Cortex of kidney (tissue), 1 donor: ENCODE measurements around the gene APOL1.
"Not testable (repeated sequence)": the region's sequence is repeated elsewhere in the genome, so short reads cannot be mapped to it uniquely, and the experiment has no call there.

Experiments used
- DNase-seq: peaks from one replicate; lab custom pipeline; 2025; lab: John Stamatoyannopoulos, UW

The APOL1 gene

DNA sequence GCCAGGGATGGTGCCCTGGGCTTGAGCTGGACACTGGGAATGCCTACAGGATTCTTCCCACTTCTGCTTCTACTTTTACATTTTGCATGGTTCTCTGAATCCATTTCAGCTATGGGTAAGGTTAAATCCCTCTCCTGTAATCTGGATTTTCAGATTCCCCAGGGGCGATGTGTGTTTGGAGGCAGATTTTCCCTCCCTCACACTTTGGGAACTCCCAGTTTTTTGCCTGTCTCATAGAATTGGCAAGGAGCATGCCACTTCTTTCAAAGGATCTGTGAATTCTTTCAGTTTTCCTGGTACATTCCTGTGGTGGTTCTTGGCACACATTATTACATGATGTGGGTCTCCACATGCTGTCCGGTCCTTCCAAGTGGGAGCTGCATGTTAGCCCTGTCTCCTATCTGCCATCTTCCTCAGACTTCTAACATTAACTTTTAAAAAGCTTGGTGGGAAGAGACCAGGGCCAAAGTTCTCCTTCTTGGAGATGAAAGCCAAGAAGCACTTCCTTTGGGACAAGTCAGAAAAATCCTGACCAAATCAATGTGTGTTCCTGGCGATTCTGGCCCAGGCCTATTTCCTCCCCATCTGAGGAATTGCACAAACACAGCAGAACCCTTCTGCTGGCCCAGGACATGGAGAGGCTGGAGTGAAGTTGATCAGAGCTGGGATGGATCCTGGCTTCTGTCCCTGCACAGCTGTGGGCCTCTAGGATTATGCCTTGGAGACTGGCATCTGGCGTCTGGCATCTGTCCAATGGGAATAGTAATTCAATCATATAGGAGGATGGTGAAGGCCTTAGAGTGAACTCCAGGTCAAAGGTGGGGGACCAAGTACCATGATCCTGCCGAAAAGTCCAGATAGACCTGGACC is 8.2 kb upstream of the APOL1 start:
- DNase-seq, result no peak

DNA sequence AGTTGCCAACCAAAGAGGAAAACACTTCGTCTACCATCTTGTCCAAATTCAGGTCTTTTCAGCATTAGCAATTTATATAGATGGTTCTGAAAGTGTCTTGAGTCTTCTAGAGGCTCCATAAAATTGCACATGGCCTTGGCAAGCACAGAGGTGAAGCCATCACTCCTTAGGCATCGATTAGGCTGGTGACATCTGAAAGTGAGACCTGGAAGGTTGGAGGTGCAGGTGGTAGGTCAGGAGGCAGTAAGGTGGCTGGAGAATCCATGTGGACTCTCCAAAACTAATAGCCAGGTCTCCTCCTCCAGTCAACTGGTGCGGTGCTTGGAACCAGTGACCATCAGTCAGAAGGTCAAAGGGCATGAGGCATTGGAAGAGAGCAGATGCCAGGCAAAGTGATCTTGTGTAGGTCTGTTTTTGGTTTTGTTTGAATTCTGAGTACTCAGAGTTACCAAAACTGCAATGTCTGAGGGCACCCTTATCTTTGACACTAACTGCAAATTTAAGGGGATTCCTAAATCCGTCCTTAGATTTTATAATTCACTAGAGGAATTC is 7.1 kb upstream of the APOL1 start:
- DNase-seq, result no peak

DNA sequence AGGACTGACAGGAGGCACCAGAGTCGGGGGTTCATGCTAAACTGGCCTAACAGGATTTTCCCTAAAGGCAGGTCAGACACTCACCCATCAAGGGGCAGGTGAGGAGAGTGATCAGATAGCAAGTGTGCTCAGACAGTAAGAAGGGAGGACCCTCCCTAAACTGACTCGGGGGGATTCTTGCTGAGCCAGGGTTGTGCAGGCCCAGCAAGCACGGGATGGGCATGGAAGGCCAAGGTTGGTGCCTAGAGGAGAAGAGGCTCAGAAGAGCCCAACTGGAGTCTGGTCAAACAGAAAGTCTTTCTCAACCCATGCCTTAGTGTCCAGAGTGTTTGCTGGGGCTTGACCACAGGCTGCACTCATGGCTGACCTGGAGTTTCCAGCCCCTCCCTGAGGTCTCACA is 6.2 kb upstream of the APOL1 start:
- no peak for DNase-seq

DNA sequence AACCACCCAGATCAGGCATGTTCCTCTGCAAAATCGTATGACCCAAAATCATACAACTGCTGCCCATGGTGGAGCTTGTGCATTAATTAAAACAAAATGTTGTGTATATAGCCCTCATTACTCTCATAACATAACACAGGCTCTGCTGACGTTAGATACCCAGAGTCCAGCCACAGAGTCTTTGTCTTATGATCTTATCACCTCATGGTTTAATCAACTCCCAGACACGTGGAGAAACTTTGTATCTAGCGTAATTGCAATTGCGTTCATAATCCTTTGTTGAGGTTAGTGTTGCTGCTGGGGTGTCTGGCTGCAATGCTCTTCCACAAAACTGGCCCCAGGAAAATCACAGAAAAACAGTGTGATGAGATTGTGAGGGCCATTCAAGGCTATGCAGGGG is 5.0 kb upstream of the APOL1 start:
- no peak for DNase-seq

DNA sequence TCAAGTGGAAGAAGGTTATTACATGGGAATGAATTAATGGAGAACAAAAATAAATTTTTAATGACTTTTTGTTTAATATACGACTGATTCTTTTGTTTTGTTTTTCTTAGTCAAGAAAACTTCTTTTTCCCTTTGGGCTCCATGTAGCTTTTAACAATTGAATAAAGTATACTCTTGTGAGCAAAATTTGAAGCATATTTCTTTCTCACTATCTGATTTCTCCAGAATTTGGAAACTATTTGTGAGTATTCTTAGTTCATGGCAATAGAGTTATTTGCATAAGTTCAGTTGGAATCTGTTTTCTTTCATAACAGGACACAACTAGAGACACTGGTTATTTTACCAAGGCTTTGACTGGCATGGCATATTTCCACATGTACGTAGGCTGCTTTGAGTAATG is 3.8 kb upstream of the APOL1 start:
- no peak for DNase-seq

DNA sequence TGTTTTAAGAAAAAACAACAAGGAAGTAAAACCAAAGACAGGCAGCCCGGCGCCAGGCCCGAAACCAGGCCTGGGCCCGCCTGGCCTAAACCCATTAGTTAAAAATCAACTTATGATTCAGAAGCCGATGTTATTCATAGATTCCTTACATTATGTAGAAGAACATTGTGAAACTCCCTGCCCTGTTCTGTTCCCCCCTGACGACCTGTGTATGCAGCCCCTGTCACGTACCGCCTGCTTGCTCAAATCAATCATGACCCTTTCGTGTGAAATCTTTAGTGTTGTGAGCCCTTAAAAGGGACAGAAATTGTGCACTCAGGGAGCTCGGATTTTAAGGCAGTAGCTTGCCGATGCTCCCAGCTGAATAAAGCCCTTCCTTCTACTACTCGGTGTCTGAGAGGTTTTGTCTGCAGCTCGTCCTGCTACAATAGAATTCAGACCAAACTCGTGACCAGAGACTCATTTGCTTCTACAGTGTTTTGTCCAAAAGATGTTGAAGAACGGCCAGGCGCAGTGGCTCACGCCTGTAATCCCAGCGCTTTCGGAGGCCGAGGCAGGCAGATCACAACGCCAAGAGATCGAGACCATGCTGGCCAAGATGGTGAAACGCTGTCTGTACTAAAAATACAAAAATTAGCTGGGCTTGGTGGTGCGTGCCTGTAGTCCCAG is 2.5 kb upstream of the APOL1 start:
- not testable (repeated sequence) for DNase-seq

DNA sequence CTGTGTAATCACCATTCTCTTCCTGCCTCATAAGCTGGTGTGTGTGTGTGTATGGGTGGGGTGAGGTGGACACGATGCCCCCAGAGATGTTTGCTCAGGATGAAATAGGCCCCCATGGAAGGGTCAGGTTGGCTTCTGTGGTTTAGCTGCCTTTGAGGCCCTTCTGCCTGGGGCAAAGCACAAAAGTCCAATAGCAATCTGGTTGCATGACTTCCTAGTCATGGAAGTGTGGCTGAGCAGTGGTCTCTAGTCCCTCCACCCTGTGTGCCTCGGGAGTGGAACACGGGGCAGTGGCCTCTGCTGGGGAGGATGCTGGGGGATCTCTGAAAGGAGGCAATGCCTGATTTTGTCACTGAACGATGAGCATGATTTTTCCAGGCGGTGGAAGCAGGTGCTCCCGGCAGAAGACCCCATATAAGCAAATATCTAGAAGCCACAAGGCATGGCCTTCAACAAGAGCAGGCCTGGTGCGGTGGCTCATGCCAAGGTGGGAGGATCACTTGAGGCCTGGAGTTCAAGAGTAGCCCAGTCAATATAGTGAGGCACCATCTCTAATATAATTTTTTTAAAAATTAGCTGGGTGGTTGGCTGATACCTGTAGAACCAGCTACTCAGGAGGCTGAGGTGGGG is 839 bp upstream of the APOL1 start:
- not testable (repeated sequence) for DNase-seq

DNA sequence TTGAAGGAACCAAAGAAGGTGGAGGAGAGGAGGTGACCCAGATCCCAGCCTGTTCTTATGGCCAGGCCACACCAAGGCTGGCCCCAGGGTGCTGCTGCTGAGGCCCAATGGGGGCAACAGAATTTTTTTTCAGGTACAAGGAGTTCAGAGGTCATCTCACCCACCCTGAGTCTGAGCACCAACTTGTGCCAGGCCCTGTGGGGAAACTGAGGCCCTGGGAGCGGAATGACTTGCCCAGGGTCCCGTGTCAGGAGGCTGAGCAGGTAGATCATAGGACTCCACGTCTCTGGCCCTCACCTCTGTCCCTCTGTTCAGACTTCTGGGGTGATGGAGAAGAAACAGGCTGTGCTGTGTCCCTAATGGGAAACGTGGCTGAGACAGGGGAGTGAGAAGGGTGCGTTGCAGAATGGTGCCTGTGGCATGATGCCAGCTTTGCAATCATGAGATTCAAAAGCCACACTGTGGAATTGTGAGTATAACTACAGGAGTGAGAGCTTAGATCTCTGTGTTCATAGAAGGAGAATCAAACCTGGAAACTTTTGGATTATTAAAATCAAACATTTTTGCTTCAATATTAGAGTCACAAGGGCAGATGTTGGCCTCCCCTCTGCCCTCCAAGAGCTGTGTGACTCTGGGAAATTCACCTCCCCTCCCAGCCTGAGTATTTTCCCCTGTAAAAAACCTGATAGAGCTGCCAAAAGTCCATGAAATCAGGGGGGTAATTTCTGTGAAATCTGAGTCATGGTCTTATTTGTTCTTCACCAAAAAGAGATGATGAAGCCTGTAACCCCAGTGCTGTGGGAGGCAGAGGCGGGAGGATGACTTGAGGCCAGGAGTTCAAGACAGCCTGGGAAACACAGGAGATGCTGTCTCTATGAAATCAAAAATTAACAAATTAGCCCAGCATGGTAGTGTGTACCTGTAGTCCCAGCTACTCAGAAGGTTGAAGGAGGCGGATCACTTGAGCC is 874 bp downstream of the APOL1 start:
- DNase-seq, result no peak

DNA sequence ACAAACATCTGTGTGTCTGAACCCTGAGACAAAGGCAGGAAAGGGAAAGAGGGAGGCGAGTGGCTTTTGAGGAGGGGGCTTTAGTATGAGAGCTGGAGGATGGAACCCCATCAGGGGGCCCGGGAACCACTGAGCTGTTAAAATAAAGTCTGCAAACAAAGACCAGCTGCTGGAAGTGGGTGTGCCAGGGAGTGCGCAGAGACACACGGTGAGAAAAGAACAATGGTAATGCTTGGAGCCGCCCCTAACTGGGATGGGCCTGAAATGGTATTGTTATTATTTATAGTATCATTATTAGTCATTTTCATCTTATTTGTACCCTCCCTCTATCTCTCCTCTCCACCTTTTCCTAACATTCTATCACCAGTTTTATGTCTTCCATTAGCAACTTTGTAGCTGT is 2.6 kb downstream of the APOL1 start:
- DNase-seq, result not testable (repeated sequence)

DNA sequence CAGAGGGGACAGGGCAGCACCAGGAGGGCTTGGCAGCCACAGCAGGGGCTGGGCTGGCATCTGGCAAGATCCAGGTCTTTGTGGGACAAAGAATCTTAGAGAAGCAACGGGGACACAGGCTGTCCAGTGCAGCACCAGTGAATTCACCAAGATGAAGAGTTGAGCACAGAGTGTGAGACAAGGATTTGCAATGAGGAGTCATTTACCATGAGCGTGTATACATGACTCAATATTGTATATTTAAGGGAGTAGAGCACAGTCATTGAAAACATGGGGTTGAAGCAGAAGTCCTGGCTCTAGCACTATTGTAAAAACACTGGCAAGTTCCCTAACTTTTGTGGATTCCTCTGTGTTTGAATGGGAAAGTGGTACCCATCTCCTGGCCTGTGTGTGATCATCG is 3.5 kb downstream of the APOL1 start:
- no peak for DNase-seq

DNA sequence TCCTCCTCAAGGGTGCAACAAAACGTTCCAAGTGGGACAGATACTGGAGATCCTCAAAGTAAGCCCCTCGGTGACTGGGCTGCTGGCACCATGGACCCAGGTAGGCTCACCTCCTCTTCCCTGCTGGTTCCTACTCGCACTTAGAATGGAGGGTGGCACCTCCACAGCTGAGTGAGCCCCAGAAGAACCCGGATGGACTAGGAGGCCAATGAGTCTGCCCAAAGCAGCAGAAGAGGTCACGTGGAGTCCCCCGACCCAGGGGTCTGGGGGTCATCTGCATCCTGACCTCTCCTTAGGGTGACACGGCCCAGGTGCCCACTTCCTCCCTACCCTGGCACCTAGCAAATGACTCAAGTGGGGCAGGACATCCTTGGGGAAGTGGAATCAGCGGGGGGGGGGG is 4.4 kb downstream of the APOL1 start:
- DNase-seq, result no peak

DNA sequence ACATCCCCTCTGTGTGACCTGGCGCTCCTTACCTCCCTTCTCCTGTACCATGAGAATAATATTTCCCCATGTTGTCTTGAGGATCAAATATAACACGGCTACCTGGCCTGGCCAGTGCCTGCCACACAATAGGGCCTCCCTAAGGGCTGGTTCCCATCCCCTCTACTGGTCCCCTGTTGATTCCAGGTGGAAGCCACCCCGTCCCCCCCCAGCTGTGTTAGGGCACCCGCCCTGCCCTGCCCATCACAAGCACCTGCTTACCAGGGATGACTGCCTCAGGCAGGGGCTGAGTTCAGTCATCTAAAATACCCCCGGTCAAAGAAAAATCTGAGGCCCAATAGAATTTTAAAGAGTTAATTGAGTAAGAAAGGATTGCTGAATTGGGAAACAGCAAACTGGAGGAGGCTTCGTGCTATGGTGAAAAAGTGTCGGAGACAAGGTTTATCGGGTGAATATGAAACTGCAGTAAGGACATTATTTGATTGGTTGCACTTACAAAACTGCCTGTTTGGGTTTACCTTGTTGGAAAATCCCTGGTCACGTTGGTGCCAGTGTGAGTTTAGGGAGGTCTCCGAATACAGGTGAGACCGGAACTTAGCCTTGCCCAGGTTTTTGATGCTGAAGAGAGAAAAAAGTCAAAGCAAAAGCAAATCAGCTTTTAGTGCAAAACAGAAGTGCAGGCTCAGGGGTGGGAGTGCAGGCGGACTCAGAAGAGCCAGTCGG is 5.2 kb downstream of the APOL1 start:
- DNase-seq, result no peak

DNA sequence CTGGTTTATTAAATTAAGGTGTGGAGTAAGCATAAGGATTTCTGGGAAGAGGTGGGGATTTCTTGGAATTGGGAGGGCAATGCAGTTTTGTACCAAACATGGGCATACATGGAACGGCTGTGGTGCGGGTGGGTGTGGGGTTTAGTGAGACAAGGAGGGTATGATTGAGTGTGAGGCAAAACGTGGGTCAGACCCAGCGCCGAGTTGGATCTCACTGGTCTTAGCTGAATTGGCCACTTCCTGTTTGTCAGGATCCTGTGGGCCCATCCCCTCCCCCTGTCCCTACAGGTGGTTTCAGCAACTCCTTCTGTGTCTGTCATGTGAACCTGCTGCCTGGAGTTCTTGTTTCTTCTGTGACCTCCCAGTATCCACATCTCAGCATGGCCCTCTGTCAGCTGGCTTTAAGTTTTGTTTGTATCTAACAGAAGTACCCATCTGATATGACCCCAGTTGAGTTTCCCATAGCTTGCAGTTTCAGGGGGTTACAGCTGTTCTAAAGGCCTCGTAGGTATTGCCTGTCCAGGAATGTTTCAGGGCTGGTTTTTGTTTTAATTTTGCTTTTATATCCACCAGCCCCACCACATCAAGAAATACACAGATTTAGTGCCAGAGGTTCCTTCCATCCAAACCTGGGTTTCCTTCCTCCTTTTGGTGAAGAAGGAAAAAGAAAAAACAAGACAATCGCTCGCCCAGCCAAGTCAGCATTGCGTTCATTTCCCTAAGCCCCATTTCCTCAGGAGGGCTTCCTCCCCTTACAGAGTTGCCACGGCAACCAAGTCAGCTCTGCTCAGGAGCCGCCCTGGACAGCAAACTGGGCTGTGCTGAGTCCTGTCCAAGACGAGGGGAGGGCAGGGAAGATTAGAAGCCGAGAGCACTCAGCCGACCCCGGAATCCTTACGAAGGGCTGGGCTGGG is 6.0 kb downstream of the APOL1 start:
- no peak for DNase-seq

DNA sequence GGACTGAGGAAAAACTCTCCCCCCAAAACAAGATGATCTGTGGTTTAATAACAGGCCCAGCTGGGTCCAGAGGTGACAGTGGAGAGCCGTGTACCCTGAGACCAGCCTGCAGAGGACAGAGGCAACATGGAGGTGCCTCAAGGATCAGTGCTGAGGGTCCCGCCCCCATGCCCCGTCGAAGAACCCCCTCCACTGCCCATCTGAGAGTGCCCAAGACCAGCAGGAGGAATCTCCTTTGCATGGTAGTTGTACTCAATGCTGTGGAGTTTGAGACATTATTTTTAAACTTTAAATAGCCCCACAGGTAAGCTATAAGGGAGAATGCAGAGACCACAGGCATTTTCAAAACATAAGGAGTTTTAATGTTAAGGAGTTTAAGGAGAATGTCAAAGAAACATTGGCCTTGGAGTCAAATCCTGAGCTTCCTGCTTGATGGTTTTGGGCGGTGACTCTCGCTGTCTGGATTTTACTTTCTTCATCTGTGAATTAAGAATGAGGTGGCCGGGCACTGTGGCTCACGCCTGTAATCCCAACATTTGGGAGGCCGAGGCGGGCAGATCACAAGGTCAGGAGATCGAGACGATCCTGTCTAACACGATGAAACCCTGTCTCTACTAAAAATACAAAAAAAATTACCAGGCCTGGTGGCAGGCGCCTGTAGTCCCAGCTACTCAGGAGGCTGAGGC is 6.8 kb downstream of the APOL1 start:
- DNase-seq, result no peak

DNA sequence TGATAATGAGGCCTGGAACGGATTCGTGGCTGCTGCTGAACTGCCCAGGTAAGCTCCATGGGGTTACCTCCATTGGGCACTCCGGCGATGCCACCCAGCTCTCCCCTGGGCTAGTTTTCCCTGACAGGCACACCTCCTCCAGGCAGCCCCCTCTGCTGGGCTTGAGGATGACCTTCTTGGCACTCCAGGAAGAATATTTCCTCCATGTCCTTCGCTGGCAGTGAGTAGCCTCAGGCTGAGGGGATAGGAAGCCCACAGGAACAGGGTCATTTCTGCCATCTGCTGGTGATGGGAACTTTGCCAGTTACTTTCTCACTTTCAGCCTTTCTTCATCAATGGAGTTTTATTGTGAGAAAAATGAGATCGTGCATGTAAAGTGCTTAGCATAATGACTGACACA is 8.7 kb downstream of the APOL1 start:
- DNase-seq, result not testable (repeated sequence)

DNA sequence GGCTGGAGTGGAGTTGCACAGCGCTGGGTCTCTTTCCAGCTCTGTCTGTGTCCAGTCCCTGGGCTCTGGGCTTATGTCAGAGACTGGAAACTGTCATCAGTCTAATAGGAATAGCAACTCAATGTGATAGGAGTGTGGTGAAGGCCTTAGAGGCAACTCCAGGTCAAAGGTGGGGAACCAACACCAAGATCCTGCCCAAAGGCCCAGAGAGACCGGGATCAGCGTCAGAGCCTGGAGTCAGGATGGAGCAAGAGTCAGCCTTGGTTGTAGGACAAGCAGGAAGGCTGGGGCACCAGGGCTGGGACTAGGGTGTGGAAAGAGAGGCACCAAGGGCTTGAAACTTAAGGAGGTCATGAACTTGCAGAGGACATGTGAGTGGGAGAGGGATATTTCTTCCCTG is 9.4 kb downstream of the APOL1 start:
- DNase-seq, result not testable (repeated sequence)

DNA sequence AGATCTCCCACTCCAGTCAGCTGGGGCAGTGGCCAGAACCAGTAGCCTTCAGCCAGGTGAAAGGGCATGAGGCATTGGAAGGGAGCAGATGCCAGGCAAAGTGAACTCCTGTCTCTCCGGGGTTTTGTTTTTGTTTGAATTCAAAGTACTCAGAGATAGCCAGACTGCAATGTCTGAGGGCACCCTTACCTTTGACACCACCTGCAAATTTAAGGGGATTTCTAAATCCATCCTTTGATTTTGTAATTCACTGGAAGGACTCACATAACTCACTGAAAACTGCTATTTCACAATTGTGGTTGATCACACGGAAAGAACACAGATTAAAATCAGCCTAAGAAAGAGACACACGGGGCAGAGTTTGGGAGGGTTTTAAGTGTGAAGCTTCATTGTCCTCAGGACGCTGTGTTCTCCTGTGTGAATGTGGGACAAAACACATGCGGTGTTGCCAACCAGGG is 10.3 kb downstream of the APOL1 start:
- not testable (repeated sequence) for DNase-seq

DNA sequence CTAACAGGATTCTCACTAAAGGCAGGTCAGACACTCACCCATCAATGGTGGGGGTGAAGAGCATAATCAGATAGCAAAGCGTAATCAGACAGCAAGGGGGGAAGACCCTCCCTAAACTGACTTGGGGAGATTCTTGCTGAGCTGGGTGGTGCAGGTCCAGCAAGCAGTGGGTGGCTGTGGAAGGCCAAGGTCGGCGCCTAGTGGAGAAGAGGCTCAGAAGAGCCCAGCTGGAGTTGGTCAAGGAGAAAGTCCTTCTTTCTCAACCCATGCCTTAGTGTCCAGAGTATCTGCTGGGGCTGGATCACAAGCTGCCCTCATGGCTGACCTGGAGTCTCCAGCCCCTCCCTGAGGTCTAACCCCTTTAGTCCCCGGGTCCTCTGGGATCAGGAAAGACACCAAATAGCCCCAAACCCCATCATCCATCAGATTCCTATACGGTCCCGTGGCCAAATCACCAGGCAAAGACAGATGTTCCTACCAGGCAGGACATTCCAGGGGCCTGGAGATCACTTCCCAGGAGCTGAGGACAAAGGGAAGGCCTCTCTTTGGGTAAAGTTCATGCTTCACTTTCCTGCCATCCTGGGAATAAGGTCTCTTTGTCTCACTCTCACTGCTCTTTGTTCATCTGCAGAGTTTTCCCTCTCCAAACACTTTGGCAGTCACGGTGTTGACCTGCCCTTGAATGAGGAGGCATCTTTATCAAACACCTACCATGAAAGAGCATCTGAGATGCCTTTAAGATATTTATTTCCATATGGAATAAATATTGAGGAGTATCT is 11.1 kb downstream of the APOL1 start:
- not testable (repeated sequence) for DNase-seq
